ENCODE results near the gene ZNF555.

ZNF555 gene

GRCh38 chr19:2827022-2827421 lies 14.3 kb upstream of the ZNF555 start:
- DNase-seq, result no peak

DNA sequence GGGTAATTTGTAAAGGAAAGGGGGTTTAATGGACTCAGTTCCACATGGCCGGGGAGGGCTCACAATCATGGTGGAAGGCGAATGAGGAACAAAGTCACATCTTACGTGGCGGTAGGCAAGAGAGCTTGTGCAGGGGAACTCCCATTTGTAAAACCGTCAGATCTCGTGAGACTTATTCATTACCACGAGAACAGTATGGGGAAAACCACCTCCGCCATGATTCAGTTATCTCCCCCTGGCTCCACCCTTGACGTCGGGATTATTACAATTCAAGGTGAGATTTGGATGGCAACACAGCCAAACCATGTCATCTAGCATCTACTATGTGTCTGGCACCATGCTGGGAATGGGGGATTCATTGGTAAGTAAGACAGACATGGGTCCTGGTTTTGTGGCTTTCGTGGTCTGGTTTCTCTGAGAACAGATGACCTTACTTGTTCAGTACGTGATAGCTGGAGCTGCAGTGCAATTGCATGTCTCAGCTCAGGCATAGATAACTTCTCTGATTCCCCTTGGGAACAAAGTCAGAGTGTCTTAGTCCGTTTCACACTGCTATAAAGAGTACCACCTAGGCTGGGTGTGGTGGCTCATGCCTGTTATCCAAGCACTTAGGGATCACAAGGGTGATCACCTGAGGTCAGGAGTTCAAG lies 13.3 kb upstream of the ZNF555 start:
- DNase-seq, result no peak

DNA sequence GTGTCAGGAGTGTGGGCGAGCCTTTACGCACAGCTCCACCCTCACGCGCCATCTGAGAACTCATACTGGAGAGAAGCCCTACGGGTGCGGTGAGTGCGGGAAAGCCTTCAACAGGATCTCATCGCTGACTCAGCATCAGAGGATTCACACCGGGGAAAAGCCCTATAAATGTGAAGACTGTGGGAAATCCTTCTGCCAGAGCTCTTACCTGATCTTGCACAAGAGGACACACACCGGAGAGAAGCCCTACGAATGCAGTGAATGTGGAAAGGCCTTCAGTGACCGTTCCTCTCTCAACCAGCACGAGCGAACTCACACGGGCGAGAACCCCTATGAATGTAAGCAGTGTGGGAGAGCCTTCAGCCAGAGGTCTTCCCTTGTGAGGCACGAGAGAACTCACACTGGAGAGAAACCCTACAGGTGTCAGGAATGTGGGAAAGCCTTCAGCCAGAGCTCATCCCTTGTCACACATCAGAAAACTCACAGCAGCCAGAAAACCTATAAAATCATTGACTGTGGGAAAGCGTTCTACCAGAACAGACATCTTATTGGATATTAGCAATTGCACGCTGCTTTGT lies 6.9 kb upstream of the ZNF555 start:
- no peak for DNase-seq

GRCh38 chr19:2837430-2837829 lies 3.8 kb upstream of the ZNF555 start:
- no peak for DNase-seq

GRCh38 chr19:2841855-2842574 lies 740 bp downstream of the ZNF555 start:
- DNase-seq, result no peak

DNA sequence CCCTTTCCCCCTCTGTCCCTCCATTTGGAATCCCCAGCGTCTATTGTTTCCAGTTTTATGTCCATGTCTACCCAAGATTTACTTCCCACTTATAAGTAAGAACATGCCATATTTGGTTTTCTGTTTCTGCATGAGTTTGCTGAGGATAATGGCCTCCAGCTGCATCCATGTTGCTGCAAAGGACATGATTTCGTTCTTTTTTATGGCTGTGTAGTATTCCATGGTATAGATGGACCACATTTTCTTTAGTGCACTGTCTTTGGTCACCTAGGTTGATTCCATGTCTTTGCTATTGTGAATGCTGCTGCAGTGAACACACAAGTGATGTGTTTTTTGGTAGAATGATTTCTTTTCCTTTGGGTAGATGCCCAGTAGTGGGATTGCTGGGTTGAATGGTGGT lies 3.8 kb downstream of the ZNF555 start:
- no peak for DNase-seq

GRCh38 chr19:2846180-2846894 lies 5.1 kb downstream of the ZNF555 start:
- DNase-seq, result no peak

DNA sequence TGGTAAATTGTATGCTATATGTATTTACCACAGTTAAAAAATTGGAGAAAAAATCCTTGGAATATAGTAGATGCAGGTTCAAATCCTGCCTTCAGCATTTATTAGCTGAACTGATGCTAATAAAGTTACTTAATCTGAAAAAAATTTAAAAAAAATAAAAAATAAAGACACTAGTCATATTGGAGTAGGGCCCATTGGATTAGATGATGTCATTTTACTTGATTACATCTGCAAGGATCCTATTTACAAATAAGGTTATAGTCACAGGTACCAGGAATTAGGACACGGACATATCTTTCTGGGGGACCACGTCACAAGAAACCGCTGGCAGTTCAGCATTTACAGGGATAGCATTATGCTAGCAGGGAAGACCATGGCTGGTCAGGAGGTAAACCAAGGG lies 6.2 kb downstream of the ZNF555 start:
- no peak for DNase-seq

DNA sequence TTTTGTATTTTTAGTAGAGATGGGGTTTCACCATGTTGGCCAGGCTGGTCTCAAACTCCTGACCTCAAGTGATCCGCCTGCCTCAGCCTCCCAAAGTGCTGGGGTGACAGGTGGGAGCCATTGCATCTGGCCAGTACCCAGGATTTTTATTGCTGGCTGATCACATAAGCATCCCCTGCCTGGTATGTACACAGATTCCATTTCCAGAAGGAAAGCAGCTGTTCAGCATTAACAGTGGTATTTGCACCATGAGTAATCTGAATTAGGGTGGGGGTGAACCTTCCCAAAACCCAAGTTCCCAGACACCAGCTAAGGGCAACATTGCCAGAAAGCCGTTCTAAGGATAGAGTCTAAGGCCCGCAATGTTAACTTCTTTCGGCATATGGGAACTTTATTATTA lies 7.3 kb downstream of the ZNF555 start:
- DNase-seq, result no peak

GRCh38 chr19:2850256-2850925 lies 9.1 kb downstream of the ZNF555 start:
- no peak for DNase-seq

DNA sequence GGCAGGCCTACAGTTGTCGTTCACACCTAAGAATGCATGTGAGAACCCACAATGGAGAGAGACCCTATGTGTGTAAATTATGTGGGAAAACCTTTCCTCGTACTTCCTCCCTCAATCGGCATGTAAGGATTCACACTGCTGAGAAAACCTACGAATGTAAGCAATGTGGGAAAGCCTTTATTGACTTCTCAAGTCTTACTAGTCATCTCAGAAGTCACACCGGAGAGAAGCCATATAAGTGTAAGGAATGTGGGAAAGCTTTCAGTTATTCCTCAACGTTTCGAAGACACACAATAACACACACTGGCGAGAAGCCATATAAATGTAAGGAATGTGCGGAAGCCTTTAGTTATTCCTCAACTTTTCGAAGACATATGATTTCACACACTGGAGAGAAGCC lies 11.3 kb downstream of the ZNF555 start:
- no peak for DNase-seq

GRCh38 chr19:2853015-2853606 lies 11.8 kb downstream of the ZNF555 start:
- no peak for DNase-seq

DNA sequence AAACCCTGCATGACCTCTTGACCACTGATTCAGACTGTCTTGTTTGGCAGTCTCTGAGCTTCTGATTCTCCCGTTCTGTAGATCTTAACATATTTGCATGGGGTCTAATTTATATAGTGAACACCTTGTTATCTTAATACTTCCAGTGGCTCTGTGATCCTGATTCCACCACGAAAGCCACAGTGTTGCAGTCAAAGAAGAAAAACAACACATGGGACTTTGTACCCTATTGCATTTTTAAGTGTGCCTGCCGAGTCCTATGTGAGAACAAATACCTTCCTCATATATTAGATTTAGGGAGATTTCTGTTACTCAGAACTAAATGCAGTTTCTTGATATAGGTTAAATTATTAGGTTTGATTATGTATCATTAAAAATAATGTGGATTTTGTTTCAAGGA lies 13.6 kb downstream of the ZNF555 start:
- DNase-seq, result no peak

DNA sequence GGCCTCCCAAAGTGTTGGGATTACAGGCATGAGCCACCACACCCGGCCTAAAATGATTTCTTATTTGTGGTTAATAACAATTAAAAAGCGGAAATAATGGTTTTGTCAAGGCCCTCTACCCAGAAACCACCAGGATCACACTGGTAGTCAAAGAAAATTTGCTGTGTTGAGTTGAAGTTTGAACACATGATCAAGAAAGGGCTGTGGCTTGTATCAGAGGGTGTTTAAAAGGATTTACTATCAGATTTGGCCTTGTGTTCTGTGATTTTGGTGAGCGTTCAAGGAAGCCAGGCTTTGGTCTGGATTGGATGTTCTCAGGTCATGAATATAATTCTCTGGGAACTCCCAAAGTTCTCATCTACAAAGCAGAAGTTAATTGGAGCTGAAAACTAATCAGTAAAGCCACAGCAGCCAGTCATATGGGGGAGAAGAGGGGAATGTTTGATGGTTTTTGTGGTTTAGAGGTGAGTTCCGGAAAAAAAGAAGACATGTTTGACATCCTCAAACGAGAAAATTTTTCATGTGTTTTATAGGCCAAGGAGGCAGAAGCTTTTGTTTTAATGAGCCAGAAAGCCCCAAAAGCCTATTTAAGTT lies 15.3 kb downstream of the ZNF555 start:
- no peak for DNase-seq

DNA sequence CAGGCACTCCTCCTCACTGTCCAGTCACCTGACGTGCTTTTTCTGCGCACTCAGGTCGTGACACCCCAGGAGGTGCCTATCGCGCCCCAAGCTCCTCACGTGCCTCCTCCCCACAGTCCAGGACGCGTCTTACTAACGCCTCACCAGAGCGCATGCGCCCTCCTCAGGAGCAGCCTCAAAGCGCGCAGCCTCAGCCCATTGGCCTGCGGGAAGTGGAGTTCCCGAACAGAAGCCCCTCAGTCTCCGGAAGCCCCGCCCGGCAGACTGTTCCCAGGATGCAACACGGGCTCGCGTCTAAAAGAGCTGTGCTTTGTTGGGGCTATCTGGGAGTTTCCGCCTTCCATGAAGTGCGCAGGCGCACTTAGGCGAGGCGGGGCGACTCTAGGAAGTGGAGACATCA lies 17.6 kb downstream of the ZNF555 start:
- no peak for DNase-seq

DNA sequence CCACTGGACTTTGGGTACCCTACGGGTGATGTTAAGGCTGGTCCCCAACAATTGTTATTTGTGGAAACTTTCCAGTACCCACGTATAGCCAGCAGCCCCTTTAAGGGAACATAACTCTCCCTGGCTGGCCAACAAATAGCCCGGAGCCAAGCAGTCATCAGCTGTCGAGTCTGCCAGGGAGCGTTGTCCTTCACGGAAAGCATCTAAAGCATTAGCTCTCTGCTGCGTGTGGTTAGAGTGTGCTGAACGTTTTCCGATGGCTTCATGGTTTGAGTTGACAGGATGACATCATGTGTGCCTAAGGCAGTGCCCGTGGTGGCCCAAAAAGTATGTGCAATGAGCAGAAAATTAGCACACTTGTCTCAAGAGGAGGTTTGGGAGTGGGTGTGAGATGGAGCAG lies 22.5 kb downstream of the ZNF555 start:
- DNase-seq, result no peak

DNA sequence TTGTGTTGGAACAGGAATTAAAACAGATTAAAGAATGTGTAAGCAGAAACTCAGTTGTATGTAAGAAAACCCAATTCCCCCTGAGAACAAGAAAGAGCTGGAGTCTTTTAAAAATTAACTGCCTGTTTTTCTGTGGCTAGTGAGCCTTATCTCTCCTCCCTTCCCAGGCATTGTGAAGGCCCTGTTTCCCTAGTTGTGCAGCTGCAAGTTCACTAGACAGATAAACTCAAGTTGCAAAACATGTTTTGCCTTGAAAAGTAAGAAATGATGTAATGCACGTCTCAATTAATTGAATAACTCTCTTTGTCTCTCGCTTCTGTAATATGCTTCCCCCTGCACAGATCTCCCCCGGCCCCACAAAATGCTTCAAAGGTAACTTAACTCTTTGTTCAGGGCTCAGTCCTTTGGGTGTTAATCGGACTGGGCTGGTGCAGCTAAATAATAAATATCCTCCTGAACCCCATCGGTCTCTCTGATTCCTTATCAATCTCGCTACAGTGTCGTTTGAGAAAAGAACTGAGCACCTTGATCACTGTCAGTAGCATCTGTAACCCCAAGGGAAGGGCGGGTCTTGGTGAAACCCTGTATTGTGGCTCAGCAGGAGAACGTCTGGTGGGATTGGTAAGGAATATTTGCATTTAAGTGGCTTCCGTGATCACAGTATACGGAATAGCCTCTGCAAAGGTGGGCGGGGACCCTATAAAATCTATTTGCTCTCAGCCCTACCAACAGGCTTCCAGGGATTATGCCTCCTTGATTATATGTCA lies 24.2 kb downstream of the ZNF555 start:
- DNase-seq, result no peak

DNA sequence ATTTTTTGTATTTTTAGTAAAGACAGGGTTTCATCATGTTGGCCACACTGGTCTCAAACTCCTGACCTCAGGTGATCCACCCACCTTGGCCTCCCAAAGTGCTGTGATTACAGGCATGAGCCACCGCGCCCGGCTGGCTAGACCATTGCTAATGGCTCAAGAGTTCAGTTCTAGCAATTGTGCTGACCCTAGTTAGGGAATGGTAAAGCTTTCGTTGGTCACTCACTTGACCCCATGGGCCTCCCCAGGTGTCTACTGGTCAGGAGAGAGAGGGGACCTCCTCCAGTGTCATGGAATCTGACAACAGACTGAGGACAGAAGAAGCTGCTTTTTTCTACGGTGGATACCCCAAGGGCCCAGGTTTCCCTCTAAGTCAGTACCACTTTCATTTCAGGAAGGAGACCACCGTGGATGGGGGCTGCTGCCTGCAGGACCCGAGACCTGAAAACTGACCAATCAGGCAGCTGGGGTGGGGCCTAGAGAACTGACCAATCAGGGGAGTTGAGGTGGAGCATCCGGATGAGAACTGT lies 25.3 kb downstream of the ZNF555 start:
- no peak for DNase-seq

DNA sequence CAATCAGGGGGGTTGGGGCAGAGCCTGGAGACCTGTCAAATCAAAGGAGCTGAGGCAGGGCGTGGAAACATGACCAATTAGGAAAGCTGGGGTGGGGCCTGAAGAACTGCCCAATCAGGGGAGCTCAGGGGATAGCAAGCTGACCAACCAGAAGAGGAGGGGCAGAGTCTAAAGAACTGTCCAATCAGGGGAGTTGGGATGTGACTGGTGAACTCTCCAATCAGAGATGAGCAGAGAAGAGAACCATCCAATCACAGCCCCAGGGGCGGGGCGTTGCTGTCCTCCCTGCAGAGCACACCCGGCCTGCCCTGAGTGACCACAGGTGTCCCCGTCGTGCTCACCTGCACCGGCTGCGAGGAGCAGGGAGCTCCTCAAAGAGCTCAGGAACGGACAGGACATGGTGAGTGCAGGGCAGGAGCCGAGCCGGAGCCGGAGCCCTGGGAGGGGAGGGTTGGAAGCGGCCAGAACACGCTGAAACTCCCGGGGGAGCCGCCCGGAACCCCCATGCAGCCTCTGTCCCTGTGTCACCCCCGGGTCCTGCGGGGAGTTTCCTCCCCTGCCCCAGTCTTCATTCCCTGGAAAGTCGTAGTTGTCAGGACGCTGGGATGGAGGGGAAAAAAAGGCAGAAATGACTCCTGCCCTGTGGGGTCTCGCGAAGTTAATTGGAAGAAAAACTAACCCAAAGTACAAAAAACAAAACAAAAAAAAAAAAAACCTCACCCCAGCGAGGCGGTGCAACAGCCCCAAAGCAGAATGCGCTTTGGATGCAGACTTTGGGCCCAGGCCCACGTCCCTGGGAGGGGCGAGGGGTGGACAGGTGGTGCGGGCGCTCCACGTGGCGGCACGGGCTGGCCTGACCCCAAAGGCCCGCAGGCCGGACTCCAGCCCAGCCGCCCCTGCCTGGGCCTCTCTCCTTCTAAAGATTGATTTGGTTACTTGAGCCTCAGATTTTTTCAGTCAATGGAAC lies 26.0 kb downstream of the ZNF555 start, which contains the start of gene ZNF556:
Gene ZNF556 (plus strand): TSS at position 311 of the 967 bp plus-strand sequence. CDS start 87 bp downstream, at position 398.
- DNase-seq, result no peak

DNA sequence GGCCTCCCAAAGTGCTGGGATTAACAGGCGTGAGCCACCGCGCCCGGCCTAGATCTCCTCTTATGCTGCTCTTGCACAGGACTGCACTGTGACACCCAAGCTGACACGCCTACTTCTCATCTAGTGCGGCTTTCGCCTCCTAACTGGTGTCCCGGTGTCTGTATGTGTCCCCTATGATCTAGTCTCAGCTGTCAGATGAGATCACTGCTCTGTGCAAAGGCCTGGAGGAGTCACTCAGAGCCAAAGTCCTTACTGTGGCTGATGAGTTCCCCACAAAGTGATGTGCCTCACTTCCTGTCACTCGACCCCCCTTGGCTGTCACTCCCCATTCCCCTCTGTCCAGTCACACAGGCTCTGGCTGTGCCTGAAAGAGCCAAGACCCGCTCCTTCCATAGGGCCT lies 28.3 kb downstream of the ZNF555 start:
- no peak for DNase-seq

All from activated CD4-positive, CD25-positive, alpha-beta regulatory T cell (primary cell).